ENCODE measurements around the gene SHC3. TPM values are rescaled to one million over a fixed set of nuclear protein-coding genes. Genes with fewer than 3 reads are reported as not detected.
A peak's percentile ranks its signal among the peaks of the same experiment; 100 is the strongest.

SHC3 gene
- polyA plus RNA-seq, 2 donors = 0.19 to 0.35 TPM

DNA sequence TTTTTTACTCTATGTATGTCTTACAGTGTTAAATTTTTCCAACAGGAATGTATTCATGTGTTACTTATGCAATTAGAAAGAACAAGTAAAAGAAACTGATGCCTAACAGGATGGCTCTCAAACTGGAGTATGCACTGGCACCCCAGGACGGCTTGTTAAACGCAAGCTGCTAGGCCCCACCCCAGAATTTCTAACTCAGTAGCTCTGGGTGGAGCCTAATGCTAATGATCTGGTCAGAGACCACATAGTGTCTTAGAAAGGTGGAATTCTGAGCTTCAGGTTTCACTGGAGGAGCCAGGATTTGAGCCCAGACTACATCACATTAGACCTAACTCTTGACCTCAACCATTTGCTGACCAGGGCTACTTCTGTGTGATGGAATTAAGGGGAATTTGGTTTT lies 34.4 kb downstream of the SHC3 start:
- H3K4me1 ChIP-seq (ENCODE audit: control insufficient read depth in 2 of 2, insufficient read depth in 2 of 2, low read length in 1 of 2) = no peaks in the 10 kb centered on the region
- whole genome bisulfite sequencing, 2 donors = 76 to 85% methylated on average over 2 of the region's 2 CpGs
- no peak overlapping the region for H3K27ac ChIP-seq (ENCODE audit: low read depth in 2 of 2, low read length in 1 of 2)
- no peaks in the 10 kb centered on the region for H3K27me3 ChIP-seq (ENCODE audit: control insufficient read depth in 1 of 2, insufficient read depth in 2 of 2, low read length in 2 of 2)
- H3K36me3 ChIP-seq (ENCODE audit: control insufficient read depth in 2 of 2, insufficient read depth in 2 of 2, low read length in 1 of 2) = no peaks in the 10 kb centered on the region
- H3K9me3 ChIP-seq (ENCODE audit: control insufficient read depth in 2 of 2, insufficient read depth in 1 of 2, low read depth in 1 of 2, low read length in 1 of 2) = no peaks in the 10 kb centered on the region
- no peak overlapping the region for H3K4me3 ChIP-seq (ENCODE audit: low read depth in 1 of 2, low read length in 2 of 2)

DNA sequence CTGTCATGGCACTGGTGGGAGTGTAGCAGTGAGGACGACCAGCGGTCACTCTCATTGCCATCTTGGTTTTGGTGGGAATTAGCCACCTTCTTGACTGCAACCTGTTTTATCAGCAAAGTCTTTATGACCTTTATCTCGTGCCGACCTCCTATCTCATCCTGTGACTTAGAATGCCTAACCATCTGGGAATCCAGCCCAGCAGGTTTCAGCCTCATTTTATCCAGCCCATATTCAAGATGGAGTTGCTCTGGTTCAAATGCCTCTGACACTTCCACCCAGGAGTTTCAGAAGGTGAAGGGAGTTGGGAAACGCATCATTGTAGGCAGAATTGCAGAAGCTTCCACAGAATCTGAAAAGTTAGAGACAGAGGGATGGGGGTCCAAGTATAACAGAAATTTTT lies 35.4 kb downstream of the SHC3 start:
- Histone ChIP-seq H3K4me3 (ENCODE audit: low read depth in 1 of 2, low read length in 2 of 2) (no peak overlapping the region), H3K27me3 (ENCODE audit: control insufficient read depth in 1 of 2, insufficient read depth in 2 of 2, low read length in 2 of 2) (no peaks in the 10 kb centered on the region), H3K9me3 (ENCODE audit: control insufficient read depth in 2 of 2, insufficient read depth in 1 of 2, low read depth in 1 of 2, low read length in 1 of 2) (no peaks in the 10 kb centered on the region), H3K36me3 (ENCODE audit: control insufficient read depth in 2 of 2, insufficient read depth in 2 of 2, low read length in 1 of 2) (no peaks in the 10 kb centered on the region), H3K4me1 (ENCODE audit: control insufficient read depth in 2 of 2, insufficient read depth in 2 of 2, low read length in 1 of 2) (no peaks in the 10 kb centered on the region), H3K27ac (ENCODE audit: low read depth in 2 of 2, low read length in 1 of 2) (no peak overlapping the region)
- WGBS, 2 donors = 89 to 92% methylated on average over 5 of the region's 5 CpGs

DNA sequence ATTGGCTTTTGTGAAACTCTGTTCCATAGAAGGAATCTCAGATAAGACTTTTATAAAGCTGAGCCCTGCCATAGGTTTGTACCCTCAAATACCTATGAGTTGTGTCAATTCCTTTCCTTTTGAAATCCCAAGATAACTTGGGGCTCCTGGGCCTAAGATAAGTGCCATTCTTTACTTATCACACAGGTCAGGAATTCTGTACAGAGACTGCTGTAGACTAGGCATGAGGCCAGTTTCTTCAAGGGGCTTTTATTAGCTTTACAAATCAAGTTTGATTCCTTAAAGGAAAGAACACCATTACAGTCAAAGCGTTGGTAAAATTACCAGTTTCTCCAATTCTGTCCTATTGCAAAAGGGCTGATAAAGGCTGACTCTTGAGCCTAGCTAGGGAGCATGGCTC lies 39.2 kb downstream of the SHC3 start:
- H3K27ac ChIP-seq (ENCODE audit: low read depth in 2 of 2, low read length in 1 of 2) = no peak overlapping the region
- H3K27me3 ChIP-seq (ENCODE audit: control insufficient read depth in 1 of 2, insufficient read depth in 2 of 2, low read length in 2 of 2) = no peaks in the 10 kb centered on the region
- H3K36me3 ChIP-seq (ENCODE audit: control insufficient read depth in 2 of 2, insufficient read depth in 2 of 2, low read length in 1 of 2) = no peaks in the 10 kb centered on the region
- H3K9me3 ChIP-seq (ENCODE audit: control insufficient read depth in 2 of 2, insufficient read depth in 1 of 2, low read depth in 1 of 2, low read length in 1 of 2) = no peaks in the 10 kb centered on the region
- WGBS, 2 donors = 94 to 97% methylated on average over 1 of the region's 1 CpG
- H3K4me1 ChIP-seq (ENCODE audit: control insufficient read depth in 2 of 2, insufficient read depth in 2 of 2, low read length in 1 of 2) = peaks cover 0 to 2% of the 10 kb centered on the region in 2 donors
- no peak overlapping the region for H3K4me3 ChIP-seq (ENCODE audit: low read depth in 1 of 2, low read length in 2 of 2)

DNA sequence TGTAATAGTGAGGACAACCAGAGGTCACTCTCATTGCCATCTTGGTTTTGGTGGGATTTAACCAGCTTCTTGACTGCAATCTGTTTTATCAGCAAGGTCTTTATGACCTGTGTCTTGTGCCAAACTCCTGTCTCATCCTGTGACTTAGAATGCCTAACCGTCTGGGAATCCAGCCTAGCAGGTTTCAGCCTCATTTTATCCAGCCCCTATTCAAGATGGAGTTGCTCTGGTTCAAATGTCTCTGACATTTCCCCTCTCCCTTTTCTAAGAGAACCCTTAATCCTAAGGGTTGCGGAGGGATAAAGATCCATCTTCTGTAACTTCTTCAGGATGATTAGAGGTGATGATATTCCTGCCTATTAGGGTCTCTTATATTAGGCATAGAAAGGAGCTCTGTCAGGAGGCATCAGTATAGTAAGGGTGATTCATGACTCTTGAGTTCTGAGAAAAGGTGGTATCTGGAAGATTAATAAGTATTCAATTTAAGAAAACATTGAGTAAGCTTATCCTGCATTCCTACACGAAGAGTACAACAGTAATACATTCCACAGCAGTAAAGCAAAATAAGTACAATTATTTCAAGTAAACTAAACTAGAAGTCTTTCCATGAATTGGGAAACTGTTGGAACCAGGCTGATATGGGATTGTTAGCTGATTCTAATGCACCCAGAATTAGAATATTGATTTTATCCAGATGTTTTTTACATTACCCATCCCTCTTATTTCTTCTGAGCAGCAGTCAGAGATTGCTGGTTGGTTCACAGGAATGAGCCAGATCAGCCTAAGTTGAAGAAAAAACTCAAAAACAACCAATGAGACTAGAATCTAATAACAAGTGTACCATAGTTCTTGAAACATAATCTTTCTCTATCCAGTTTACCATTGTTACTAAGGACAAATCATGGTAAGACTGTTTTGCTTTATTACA lies 39.9 kb downstream of the SHC3 start:
- H3K4me1 ChIP-seq (ENCODE audit: control insufficient read depth in 2 of 2, insufficient read depth in 2 of 2, low read length in 1 of 2) = peaks cover 0 to 2% of the 10 kb centered on the region in 2 donors
- H3K36me3 ChIP-seq (ENCODE audit: control insufficient read depth in 2 of 2, insufficient read depth in 2 of 2, low read length in 1 of 2) = no peaks in the 10 kb centered on the region
- no peaks in the 10 kb centered on the region for H3K27me3 ChIP-seq (ENCODE audit: control insufficient read depth in 1 of 2, insufficient read depth in 2 of 2, low read length in 2 of 2)
- 59 to 61% methylated on average over 3 of the region's 3 CpGs for WGBS, 2 donors
- H3K9me3 ChIP-seq (ENCODE audit: control insufficient read depth in 2 of 2, insufficient read depth in 1 of 2, low read depth in 1 of 2, low read length in 1 of 2) = no peaks in the 10 kb centered on the region
- peak overlapping the region in 1 of 2 donors; percentile 27 for H3K27ac ChIP-seq (ENCODE audit: low read depth in 2 of 2, low read length in 1 of 2)
- H3K4me3 ChIP-seq (ENCODE audit: low read depth in 1 of 2, low read length in 2 of 2) = no peak overlapping the region

DNA sequence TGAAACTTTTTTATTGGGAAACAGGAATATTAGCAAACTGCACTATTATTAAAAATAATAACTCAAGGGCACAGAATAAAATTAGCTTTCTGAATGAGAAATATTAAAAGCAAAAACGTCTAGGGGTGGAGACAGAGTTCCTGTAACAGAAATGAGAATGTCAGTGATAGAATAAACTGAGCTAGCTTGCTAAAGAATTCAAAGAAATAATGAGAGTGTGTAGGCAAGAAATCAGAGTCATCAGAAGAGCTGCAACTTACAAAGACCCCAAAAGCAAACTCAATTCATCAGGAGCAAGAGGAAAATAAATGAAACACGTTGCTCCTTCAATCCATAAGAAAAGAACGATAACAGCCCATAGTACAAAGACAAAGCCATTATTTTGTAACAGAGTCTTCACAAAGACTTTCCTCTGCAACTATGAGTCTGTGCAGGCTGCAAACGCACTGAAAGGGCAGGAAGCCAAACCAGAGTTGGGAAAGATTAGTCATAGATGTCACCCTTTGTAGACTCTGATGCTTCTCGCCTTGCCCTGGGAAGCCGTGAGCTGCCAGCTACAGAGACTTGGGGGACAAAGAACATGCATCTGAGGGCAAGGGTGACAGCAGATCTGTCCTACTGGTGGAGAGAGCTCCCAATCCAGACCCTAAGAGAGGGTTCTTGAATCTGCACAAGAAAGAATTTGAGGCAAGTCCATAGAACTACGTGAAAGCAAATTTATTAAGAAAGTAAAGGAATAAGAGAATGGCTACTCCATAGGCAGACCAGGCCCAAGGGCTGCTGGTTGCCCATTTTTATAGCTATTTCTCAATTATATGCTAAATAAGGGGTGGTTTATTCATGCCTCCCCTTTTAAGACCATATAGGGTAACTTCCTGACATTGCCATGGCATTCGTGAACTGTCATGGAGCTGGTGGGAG lies 40.8 kb downstream of the SHC3 start:
- H3K4me3 ChIP-seq (ENCODE audit: low read depth in 1 of 2, low read length in 2 of 2) = no peak overlapping the region
- H3K27me3 ChIP-seq (ENCODE audit: control insufficient read depth in 1 of 2, insufficient read depth in 2 of 2, low read length in 2 of 2) = no peaks in the 10 kb centered on the region
- 32 to 49% methylated on average over 8 of the region's 8 CpGs for WGBS, 2 donors
- H3K4me1 ChIP-seq (ENCODE audit: control insufficient read depth in 2 of 2, insufficient read depth in 2 of 2, low read length in 1 of 2) = peaks cover 0 to 2% of the 10 kb centered on the region in 2 donors
- H3K9me3 ChIP-seq (ENCODE audit: control insufficient read depth in 2 of 2, insufficient read depth in 1 of 2, low read depth in 1 of 2, low read length in 1 of 2) = no peaks in the 10 kb centered on the region
- peak overlapping the region; percentile 21 to 27 for H3K27ac ChIP-seq (ENCODE audit: low read depth in 2 of 2, low read length in 1 of 2)
- H3K36me3 ChIP-seq (ENCODE audit: control insufficient read depth in 2 of 2, insufficient read depth in 2 of 2, low read length in 1 of 2) = no peaks in the 10 kb centered on the region

DNA sequence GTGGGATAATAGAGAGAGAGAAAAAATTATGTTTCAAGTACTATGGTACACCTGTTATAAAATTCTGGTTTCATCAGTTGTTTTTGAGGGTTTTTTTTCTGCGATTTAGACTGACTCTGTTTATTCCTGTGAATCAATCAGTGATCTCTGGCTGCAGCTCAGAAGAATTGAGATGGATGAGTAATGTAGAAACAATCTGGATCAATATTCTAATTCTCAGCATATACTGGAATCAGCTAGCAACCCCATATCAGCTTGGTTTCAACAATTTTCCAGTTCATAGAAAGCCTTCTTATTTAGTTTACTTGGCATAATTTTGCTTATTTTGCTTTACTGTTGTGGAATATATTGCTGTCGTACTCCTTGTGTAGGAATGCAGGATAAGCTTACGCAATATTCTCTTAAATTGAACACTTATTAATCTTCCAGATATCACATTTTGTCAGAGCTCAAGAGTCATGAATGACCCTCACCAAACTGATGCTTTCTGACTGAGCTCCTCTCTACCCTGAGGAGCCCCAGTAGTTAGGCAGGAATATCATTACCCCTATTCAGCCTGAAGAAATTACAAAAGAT lies 42.9 kb downstream of the SHC3 start:
- 79 to 93% methylated on average over 3 of the region's 3 CpGs for WGBS, 2 donors

DNA sequence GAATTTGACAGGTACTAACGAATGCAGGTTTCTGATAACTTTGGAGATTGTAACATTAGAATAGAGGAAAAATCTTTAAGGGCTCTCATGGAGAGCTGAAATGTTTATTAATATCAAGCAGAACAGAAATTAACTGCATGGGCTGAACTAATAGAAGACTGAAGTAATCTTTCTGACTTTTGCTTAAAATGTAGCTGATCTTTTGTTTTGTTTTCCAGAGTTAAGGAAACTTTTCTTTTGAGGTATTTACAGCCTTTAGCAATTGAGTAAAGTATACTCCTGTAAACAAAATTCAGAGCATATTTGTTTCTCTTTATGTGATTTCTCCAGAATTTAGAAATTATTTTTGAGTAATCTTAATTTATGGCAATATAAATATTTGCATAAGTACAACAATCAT lies 43.9 kb downstream of the SHC3 start:
- Histone ChIP-seq H3K4me1 (ENCODE audit: control insufficient read depth in 2 of 2, insufficient read depth in 2 of 2, low read length in 1 of 2) (peaks cover 0 to 2% of the 10 kb centered on the region in 2 donors), H3K27me3 (ENCODE audit: control insufficient read depth in 1 of 2, insufficient read depth in 2 of 2, low read length in 2 of 2) (no peaks in the 10 kb centered on the region), H3K9me3 (ENCODE audit: control insufficient read depth in 2 of 2, insufficient read depth in 1 of 2, low read depth in 1 of 2, low read length in 1 of 2) (no peaks in the 10 kb centered on the region), H3K27ac (ENCODE audit: low read depth in 2 of 2, low read length in 1 of 2) (no peak overlapping the region), H3K4me3 (ENCODE audit: low read depth in 1 of 2, low read length in 2 of 2) (no peak overlapping the region), H3K36me3 (ENCODE audit: control insufficient read depth in 2 of 2, insufficient read depth in 2 of 2, low read length in 1 of 2) (no peaks in the 10 kb centered on the region)
- 89 to 93% methylated on average over 1 of the region's 1 CpG for WGBS, 2 donors

More for the DNA sequence above, 42.9 kb downstream of the SHC3 start:
- Histone ChIP-seq H3K27ac (ENCODE audit: low read depth in 2 of 2, low read length in 1 of 2) (no peak overlapping the region), H3K4me1 (ENCODE audit: control insufficient read depth in 2 of 2, insufficient read depth in 2 of 2, low read length in 1 of 2) (peaks cover 0 to 2% of the 10 kb centered on the region in 2 donors), H3K9me3 (ENCODE audit: control insufficient read depth in 2 of 2, insufficient read depth in 1 of 2, low read depth in 1 of 2, low read length in 1 of 2) (no peaks in the 10 kb centered on the region), H3K4me3 (ENCODE audit: low read depth in 1 of 2, low read length in 2 of 2) (no peak overlapping the region), H3K36me3 (ENCODE audit: control insufficient read depth in 2 of 2, insufficient read depth in 2 of 2, low read length in 1 of 2) (no peaks in the 10 kb centered on the region), H3K27me3 (ENCODE audit: control insufficient read depth in 1 of 2, insufficient read depth in 2 of 2, low read length in 2 of 2) (no peaks in the 10 kb centered on the region)

DNA sequence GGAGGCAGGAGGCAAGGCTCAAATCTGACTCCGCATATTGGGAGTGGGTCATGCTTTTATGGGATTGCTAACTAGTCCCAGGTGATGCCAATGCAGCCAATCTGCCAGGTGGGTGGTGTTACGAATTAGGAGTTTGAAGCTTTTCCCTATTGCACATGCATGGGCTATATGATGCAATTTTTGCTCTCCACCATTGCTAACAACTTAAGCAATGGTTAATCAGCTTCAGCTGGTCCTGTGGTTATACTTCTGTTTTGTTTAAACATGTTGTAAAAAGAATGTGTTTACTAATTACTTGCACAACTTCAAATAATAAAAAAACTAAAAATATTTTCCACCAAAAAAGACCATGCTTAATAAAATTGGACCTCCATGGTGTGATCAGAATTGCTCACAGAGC lies 55.7 kb downstream of the SHC3 start:
- Histone ChIP-seq H3K4me1 (ENCODE audit: control insufficient read depth in 2 of 2, insufficient read depth in 2 of 2, low read length in 1 of 2) (no peaks in the 10 kb centered on the region), H3K27me3 (ENCODE audit: control insufficient read depth in 1 of 2, insufficient read depth in 2 of 2, low read length in 2 of 2) (no peaks in the 10 kb centered on the region), H3K4me3 (ENCODE audit: low read depth in 1 of 2, low read length in 2 of 2) (no peak overlapping the region), H3K36me3 (ENCODE audit: control insufficient read depth in 2 of 2, insufficient read depth in 2 of 2, low read length in 1 of 2) (no peaks in the 10 kb centered on the region), H3K27ac (ENCODE audit: low read depth in 2 of 2, low read length in 1 of 2) (no peak overlapping the region), H3K9me3 (ENCODE audit: control insufficient read depth in 2 of 2, insufficient read depth in 1 of 2, low read depth in 1 of 2, low read length in 1 of 2) (no peaks in the 10 kb centered on the region)
- WGBS, 2 donors = 83 to 88% methylated on average over 2 of the region's 2 CpGs

DNA sequence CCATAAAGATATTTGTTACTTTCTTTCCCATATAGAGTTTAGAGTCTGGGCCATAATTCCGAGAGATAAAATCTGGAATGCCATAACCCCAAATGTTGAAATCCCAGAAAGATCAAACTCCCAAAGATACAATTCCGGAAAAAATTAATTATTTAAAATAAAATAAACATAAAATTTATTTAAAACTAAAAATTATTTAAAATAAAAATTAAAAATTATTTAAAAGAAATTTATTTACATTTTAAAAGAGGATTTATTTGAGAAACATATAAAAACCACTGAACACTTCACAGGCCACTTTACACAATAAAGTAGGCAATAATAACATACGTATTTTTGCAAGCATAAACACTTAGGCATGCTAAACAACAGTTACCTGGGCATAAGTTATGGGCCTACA lies 57.9 kb downstream of the SHC3 start:
- Histone ChIP-seq H3K36me3 (ENCODE audit: control insufficient read depth in 2 of 2, insufficient read depth in 2 of 2, low read length in 1 of 2) (no peaks in the 10 kb centered on the region), H3K27me3 (ENCODE audit: control insufficient read depth in 1 of 2, insufficient read depth in 2 of 2, low read length in 2 of 2) (no peaks in the 10 kb centered on the region), H3K4me1 (ENCODE audit: control insufficient read depth in 2 of 2, insufficient read depth in 2 of 2, low read length in 1 of 2) (no peaks in the 10 kb centered on the region), H3K27ac (ENCODE audit: low read depth in 2 of 2, low read length in 1 of 2) (no peak overlapping the region), H3K4me3 (ENCODE audit: low read depth in 1 of 2, low read length in 2 of 2) (no peak overlapping the region), H3K9me3 (ENCODE audit: control insufficient read depth in 2 of 2, insufficient read depth in 1 of 2, low read depth in 1 of 2, low read length in 1 of 2) (no peaks in the 10 kb centered on the region)
- 90% methylated on average over 3 of the region's 3 CpGs for WGBS, 2 donors

Data from esophagus (tissue), 2 donors.